Heart left ventricle (tissue), 13 donors: ENCODE measurements around the gene COLEC11.

Source experiments
- CTCF ChIP-seq, 12 donors: fragments of 200-600 bp; sonication (generic) in 4 of 12; IDR thresholded peaks; one replicate each; pipeline versions ENCODE4 v1.5.0 to v1.8.0; 2018 to 2022; ENCODE audit warnings: antibody characterized with exemption in 12 of 12, mild to moderate bottlenecking in 5 of 12
- POLR2A ChIP-seq, 2 donors: fragments of 450-650 bp; IDR thresholded peaks; one replicate each; pipeline ENCODE4 v1.6.1; 2017; ENCODE audit warnings: antibody characterized with exemption in 2 of 2, mild to moderate bottlenecking in 2 of 2, moderate library complexity in 2 of 2
- donor health status: ischemic (EF 13 %, LVEDD 7.1; RV severe dilation, severe dysfunction).
- donor health status: DM: no; HTN: yes; CAD: no.
- donor health status: DM: no; HTN: no; CAD: no.
- donor health status: ischemic (EF 25% LVEDD 6.9; RV normal size, moderate dysfunction).
- donor health status: ischemic (EF 25% LVEDD 5.7; RV mildly dilated, moderate dysfunction).
- donor health status: ischemic (EF 35%, LVEDD 5.7; RV mildly dilated, moderate dysfunction).
- donor health status: nonischemic (EF 11% LVEDD 7.7; RV severe dilation, severe dysfunction).
- donor health status: DM: yes; HTN: yes; CAD: no.
- donor health status: PGD.
- donor health status: ischemic (EF 29% LVEDD 5.4; RV normal size, mild dysfunction).
- donor health status: nonischemic (EF 23%, LVEDD 6.1; RV moderate dilation, normal function).

DNA sequence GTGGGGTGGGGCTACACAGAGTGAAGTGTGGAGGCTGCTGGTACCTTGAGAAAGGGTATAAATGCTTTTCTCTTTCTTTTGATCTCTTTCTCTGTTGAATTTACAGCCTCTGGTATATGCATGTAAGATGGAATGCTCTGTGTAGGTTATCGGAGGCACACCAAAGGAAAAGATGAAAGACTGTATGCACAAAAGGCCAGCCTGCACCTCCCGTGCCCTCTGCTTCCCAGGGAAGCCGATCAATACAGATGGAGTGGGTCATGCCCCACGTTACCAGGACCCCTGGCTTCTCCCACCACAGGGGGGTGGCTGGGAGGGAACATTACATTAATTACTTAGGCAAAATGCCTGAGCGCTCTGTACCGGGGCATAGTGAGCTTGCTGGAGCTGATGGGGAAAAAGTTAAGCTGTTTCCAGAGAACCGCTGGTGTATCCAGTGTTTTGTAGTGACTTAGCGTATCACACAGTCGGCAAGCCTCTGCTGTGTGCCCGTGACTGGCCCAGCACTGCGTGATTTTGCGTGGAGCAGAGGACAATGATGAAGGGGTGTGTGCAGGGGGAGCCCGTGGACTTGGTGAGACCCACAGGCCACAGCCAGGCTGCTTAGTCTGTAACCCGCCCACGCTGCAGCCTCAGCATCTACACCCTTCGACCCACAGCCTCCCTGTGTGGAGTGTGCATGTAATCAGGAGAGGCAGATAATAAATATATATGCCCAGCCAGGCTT is 71.1 kb downstream of the COLEC11 start:
- no peak for TF ChIP-seq POLR2A (IDR thresholded peaks at IDR 0.05)
- TF ChIP-seq CTCF (IDR thresholded peaks at IDR 0.05), result no peak
